ENCODE data around the gene PPM1E. TPM values are rescaled to one million over a fixed set of nuclear protein-coding genes. Genes with fewer than 3 reads are reported as not detected.
A peak's percentile ranks its signal among the peaks of the same experiment; 100 is the strongest.

Gene PPM1E
- polyA plus RNA-seq, 2 of the 4 experiments (the other 2 are of a cell fraction) = 0.05 to 0.25 TPM

DNA sequence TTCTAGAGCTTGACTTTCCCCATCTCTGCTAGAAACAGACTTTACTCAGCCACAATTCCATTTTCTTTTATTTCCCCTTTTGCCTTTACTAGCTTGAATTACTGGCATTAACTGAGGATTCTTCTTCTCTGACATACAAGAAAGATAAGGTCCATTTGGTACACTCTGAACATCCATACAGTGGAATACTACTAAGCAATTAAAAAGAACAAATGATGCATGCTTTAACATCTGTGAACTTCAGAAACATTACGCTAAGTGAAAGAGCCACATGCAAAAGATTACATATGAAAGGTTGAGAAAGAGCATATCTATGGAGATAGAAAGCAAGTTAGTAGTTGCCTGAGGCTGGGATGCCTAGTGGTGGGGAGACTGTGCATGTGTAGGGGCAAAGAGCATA lies 130.9 kb downstream of the PPM1E start:
- no peak for ATAC-seq
- POLR2A ChIA-PET = interaction anchor here (0.5 kb wide), 1 partner anchor 37 kb away, joined by 3 read pairs; no protein-coding TSS in a partner anchor
- H3K4me3 ChIP-seq = no peak overlapping the region
- TF ChIP-seq KDM5A (IDR thresholded peaks at IDR 0.05) (no peak), POLR2A (IDR thresholded peaks at IDR 0.05; ENCODE audit: low read length) (no peak), CHD2 (IDR thresholded peaks at IDR 0.05; ENCODE audit: low read length, partially characterized antibody) (no peak), MAFK (IDR thresholded peaks at IDR 0.05; ENCODE audit: partially characterized antibody) (no peak), HOXA7 (CRISPR knock-in tag; IDR thresholded peaks at IDR 0.05) (no peak), CHD4 (IDR thresholded peaks at IDR 0.05; ENCODE audit: borderline replicate concordance) (no peak), RNF2 (IDR thresholded peaks at IDR 0.05; ENCODE audit: borderline replicate concordance, low read depth) (no peak), HOXB13 (CRISPR knock-in tag; IDR thresholded peaks at IDR 0.05; ENCODE audit: low read depth) (no peak), ESRRA (IDR thresholded peaks at IDR 0.05; ENCODE audit: borderline replicate concordance, low read length) (no peak), ZSCAN20 (CRISPR knock-in tag; IDR thresholded peaks at IDR 0.05) (no peak), NFE2L2 (conservative IDR thresholded peaks at IDR 0.05; ENCODE audit: low read length) (no peak), TFCP2L1 (CRISPR knock-in tag; IDR thresholded peaks at IDR 0.05) (no peak), GATA3 (IDR thresholded peaks at IDR 0.05; ENCODE audit: borderline replicate concordance) (no peak), ZC3H11A (IDR thresholded peaks at IDR 0.05) (no peak), KDM1A (IDR thresholded peaks at IDR 0.05; ENCODE audit: low read depth) (no peak)
- TF ChIP-seq, protein P1, sequence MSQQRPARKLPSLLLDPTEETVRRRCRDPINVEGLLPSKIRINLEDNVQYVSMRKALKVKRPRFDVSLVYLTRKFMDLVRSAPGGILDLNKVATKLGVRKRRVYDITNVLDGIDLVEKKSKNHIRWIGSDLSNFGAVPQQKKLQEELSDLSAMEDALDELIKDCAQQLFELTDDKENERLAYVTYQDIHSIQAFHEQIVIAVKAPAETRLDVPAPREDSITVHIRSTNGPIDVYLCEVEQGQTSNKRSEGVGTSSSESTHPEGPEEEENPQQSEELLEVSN (IDR thresholded peaks at IDR 0.05; ENCODE audit: borderline replicate concordance, low read depth) = no peak
- TF ChIP-seq, protein P2, sequence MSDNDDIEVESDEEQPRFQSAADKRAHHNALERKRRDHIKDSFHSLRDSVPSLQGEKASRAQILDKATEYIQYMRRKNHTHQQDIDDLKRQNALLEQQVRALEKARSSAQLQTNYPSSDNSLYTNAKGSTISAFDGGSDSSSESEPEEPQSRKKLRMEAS (IDR thresholded peaks at IDR 0.05) = no peak
- TF ChIP-seq, protein P3, sequence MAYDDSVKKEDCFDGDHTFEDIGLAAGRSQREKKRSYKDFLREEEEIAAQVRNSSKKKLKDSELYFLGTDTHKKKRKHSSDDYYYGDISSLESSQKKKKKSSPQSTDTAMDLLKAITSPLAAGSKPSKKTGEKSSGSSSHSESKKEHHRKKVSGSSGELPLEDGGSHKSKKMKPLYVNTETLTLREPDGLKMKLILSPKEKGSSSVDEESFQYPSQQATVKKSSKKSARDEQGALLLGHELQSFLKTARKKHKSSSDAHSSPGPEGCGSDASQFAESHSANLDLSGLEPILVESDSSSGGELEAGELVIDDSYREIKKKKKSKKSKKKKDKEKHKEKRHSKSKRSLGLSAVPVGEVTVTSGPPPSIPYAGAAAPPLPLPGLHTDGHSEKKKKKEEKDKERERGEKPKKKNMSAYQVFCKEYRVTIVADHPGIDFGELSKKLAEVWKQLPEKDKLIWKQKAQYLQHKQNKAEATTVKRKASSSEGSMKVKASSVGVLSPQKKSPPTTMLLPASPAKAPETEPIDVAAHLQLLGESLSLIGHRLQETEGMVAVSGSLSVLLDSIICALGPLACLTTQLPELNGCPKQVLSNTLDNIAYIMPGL (CRISPR knock-in tag; IDR thresholded peaks at IDR 0.05; ENCODE audit: borderline replicate concordance) = no peak
- TF ChIP-seq, protein P4, sequence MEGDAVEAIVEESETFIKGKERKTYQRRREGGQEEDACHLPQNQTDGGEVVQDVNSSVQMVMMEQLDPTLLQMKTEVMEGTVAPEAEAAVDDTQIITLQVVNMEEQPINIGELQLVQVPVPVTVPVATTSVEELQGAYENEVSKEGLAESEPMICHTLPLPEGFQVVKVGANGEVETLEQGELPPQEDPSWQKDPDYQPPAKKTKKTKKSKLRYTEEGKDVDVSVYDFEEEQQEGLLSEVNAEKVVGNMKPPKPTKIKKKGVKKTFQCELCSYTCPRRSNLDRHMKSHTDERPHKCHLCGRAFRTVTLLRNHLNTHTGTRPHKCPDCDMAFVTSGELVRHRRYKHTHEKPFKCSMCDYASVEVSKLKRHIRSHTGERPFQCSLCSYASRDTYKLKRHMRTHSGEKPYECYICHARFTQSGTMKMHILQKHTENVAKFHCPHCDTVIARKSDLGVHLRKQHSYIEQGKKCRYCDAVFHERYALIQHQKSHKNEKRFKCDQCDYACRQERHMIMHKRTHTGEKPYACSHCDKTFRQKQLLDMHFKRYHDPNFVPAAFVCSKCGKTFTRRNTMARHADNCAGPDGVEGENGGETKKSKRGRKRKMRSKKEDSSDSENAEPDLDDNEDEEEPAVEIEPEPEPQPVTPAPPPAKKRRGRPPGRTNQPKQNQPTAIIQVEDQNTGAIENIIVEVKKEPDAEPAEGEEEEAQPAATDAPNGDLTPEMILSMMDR (IDR thresholded peaks at IDR 0.05) = no peak
- TF ChIP-seq, protein P5, sequence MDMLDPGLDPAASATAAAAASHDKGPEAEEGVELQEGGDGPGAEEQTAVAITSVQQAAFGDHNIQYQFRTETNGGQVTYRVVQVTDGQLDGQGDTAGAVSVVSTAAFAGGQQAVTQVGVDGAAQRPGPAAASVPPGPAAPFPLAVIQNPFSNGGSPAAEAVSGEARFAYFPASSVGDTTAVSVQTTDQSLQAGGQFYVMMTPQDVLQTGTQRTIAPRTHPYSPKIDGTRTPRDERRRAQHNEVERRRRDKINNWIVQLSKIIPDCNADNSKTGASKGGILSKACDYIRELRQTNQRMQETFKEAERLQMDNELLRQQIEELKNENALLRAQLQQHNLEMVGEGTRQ (IDR thresholded peaks at IDR 0.05) = no peak
- 8% methylated on average over 1 of the region's 1 CpG for WGBS (ENCODE audit: missing lambda C conversion rate)
- H3K9me3 ChIP-seq = peaks cover 8% of the 10 kb centered on the region; the same call in 1 of the 3 replicates
- no peak overlapping the region for H3K27ac ChIP-seq
- peak; percentile 83 for FAIRE-seq
- H3K4me1 ChIP-seq = no peaks in the 10 kb centered on the region
- DNase-seq (ENCODE audit: low read depth in 1 of 2, low spot score in 1 of 2) = no peak
- H3K4me2 ChIP-seq = no peak overlapping the region
- CTCF ChIA-PET = interaction anchor here (0.7 to 1.2 kb wide), 4 partner anchors 12 to 466 kb away, joined by 3 to 4 read pairs (median 3); no protein-coding TSS in a partner anchor

DNA sequence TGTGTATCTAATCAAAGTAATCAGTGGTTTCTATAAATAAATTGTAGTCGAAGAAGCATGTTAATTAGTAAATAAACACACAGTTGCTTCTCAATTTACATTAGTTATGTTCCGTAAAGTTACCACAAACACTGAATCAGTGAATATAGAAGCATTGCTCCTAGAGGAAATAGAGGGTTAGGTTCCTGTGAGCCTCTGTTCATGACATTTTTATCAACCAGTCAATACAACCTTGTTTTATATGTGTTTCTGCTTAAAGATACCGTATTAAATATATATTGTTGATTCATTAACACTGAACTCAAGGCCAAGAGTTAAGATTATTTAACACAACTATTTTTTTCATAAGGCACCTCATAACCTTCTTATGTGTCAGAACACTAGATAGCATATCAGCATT lies 134.3 kb downstream of the PPM1E start:
- DNase-seq (ENCODE audit: low read depth in 1 of 2, low spot score in 1 of 2) (no peak), ATAC-seq (no peak)
- CTCF ChIA-PET = no interaction called here

More for the DNA sequence above, 134.3 kb downstream of the PPM1E start:
- POLR2A ChIA-PET = no interaction called here
- TF ChIP-seq RCOR1 (IDR thresholded peaks at IDR 0.05; ENCODE audit: low read depth, low read length) (no peak), BHLHE40 (IDR thresholded peaks at IDR 0.05; ENCODE audit: low read depth, low read length) (no peak), POLR2A (IDR thresholded peaks at IDR 0.05; ENCODE audit: low read length) (no peak)
- TF ChIP-seq, protein P6, sequence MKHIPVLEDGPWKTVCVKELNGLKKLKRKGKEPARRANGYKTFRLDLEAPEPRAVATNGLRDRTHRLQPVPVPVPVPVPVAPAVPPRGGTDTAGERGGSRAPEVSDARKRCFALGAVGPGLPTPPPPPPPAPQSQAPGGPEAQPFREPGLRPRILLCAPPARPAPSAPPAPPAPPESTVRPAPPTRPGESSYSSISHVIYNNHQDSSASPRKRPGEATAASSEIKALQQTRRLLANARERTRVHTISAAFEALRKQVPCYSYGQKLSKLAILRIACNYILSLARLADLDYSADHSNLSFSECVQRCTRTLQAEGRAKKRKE (CRISPR knock-in tag; IDR thresholded peaks at IDR 0.05; ENCODE audit: low read depth) = no peak
- TF ChIP-seq, protein P7, sequence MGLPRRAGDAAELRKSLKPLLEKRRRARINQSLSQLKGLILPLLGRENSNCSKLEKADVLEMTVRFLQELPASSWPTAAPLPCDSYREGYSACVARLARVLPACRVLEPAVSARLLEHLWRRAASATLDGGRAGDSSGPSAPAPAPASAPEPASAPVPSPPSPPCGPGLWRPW (IDR thresholded peaks at IDR 0.05) = no peak
- Histone ChIP-seq H3K9me3 (peaks cover 8% of the 10 kb centered on the region; the same call in 1 of the 3 replicates), H3K27ac (no peak overlapping the region), H3K4me1 (no peaks in the 10 kb centered on the region), H3K4me2 (no peak overlapping the region), H3K4me3 (no peak overlapping the region)
- peak; percentile 13 for FAIRE-seq
- 36% methylated on average over 3 of the region's 3 CpGs for WGBS (ENCODE audit: missing lambda C conversion rate)

All from A549 (cell line).